DMS153 (cell line): ENCODE data around the gene GRK3.
"Not testable (repeated sequence)": the region's sequence is repeated elsewhere in the genome, so short reads cannot be mapped to it uniquely, and the experiment has no call there.

Experiments used
- DNase-seq: peaks from one replicate; lab custom pipeline; 2025; lab: John Stamatoyannopoulos, UW

GRK3 gene

GRCh38 chr22:25572708-25573171, 8.3 kb downstream of the GRK3 start:
- no peak for DNase-seq

- no peak for DNase-seq
Measured at GRCh38 chr22:25573841-25574240, 9.4 kb downstream of the GRK3 start.

DNA sequence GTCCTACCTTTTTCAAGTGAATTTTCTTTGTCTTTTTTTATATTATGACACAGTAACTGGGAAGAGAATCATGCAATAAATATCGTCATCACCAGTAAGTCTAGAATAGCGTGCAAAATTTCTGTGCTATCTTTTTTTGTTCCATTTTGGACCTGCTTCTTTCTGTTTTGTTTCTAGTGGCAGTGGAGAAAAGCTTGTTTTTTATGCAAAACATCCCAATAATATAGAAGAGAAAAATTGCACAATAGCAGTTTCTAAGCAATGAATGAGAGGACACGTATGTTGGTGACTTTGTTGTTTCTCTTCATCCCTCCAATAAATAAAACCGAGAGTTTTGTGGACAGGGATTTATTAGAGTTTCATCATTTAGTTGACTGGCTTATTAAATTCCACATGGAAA, 10.3 kb downstream of the GRK3 start:
- no peak for DNase-seq

GRCh38 chr22:25575674-25576392, 11.4 kb downstream of the GRK3 start:
- not testable (repeated sequence) for DNase-seq

DNA sequence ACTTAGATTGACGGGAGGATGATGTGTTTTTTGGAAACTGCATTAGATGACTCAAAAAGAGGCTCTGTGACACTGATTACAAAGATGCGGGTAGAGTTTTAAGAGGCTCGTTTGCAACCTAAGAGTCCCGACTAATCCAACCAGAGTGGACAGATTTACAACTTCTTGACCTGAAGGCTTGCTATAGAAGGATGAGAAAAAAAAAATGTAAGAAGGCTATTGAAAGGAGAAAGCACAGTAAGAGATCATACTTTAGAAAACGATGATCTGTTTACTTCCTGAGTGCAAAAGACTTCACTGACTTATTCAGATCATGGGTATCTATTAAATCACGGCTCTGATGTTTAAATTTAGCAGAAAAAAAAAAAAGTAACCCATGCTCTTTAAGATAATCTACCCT, 17.0 kb downstream of the GRK3 start:
- not testable (repeated sequence) for DNase-seq

- no peak for DNase-seq
Measured at GRCh38 chr22:25582946-25583345, 18.5 kb downstream of the GRK3 start.

DNA sequence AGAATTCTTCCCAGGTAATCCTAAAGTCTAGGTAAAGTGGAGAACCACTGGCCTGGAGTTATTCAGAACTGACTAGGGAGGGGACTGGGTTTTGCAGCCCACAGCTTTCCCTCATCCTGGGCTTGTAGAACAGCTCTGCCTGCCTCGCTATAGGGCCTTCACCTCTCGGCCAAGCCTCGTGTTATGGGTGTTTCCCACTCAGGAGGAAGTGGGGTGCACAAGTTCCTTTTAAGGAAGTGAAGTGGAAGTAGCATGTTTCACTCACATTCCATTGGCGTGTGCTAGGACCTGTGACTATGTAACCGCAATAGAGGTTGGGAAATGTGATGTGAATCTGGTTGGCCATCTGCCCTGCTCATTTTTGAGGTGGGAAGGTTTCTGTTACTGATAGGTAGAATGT, 20.5 kb downstream of the GRK3 start:
- DNase-seq, result not testable (repeated sequence)

- DNase-seq, result not testable (repeated sequence)
Measured at GRCh38 chr22:25589664-25590063, 25.2 kb downstream of the GRK3 start.

- DNase-seq, result not testable (repeated sequence)
Measured at GRCh38 chr22:25593323-25593722, 28.8 kb downstream of the GRK3 start.

DNA sequence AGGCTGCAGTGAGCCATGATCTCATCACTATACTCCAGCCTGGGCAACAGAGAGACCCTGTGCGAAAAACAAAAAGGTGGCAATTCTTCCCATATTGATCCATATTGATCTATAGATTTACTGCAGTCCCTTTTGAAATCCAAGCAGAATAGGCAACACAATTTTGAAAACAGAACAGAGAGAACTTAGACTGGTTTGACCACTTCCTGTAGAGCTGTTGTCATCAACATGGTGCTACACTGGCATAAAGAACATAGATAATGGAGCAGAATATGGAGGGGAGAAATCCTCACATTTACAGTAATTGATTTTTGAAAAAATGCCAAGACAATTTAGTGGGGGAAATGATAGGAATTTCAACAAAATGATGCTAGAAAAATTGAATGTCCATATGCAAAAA, 34.1 kb downstream of the GRK3 start:
- no peak for DNase-seq

DNA sequence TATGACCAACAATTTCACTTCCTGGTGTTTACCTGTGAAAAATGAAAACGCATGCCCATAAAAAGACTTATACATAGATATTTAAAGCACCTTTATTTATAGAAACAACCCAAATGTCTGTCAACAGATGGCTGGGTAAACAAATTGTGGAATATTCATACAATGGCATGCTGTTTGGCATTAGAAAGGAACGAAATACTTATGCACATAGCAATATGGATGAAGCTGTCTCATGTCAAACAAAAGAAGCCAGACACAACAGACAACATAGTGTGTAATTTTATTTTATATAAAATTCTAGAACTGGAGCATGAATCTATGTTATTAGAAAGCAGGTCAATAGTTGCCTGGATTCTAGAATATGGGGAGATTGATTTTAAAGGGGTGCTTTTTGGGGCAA, 38.0 kb downstream of the GRK3 start:
- no peak for DNase-seq

- no peak for DNase-seq
Measured at GRCh38 chr22:25602916-25603315, 38.4 kb downstream of the GRK3 start.

- DNase-seq, result not testable (repeated sequence)
Measured at GRCh38 chr22:25605146-25605545, 40.7 kb downstream of the GRK3 start.

DNA sequence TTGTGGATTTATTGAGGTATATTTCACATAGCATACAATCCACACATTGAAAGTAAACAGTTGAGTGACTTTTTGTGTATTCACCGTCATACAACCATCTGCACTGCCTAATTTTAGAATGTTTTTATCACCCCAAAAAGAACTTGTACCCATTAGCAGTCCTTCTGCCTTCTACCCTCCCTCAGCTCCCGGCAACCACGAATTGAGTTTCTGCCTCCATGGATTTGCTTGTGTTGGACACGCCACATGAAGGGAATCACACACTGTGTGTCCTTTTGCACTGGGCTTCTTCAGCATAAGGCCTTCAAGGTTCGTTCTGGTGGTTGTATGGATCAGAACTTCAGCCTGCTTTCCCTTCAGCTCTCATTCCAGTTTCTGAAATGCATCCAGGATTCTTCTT, 41.1 kb downstream of the GRK3 start:
- DNase-seq, result not testable (repeated sequence)

DNA sequence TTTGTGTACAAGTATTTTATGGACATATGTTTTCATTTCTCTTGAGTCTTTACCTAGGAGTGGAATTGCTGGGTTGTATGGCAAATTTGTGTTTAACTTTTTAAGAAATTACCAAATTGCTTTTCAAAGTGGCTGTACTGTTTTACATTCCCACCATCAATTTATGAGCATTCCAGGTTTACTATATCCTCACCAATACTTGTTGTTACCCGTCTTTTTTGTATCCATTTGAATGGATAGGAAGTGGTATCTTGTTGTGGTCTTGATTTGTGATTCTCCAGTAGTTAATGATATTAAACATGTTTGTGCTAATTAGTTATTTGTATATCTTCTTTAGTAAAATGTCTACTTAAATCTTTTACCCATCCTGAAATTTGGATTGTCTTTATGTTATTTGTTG, 46.8 kb downstream of the GRK3 start:
- DNase-seq, result not testable (repeated sequence)

- DNase-seq, result not testable (repeated sequence)
Measured at GRCh38 chr22:25613131-25613530, 48.7 kb downstream of the GRK3 start.

- not testable (repeated sequence) for DNase-seq
Measured at GRCh38 chr22:25613558-25613957, 49.1 kb downstream of the GRK3 start.

DNA sequence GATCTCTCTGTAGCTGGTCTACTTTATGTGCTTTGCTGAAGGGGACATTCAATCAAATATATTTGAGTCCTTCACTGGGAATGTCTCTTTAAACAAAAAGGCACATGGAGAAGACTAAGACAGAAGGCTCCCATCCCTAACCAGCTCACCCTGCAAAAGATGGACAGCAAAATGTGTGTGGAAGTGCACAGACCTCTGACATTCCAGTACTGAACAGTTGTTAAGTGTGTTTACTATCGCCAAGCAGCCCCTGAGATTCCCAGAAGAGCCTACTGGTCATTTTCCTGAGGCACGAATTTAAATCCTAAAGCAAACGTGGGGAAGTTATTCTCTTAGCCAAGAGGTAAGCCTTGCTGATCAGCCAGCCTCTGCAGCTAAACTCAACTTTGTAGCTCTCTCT, 50.3 kb downstream of the GRK3 start:
- not testable (repeated sequence) for DNase-seq

DNA sequence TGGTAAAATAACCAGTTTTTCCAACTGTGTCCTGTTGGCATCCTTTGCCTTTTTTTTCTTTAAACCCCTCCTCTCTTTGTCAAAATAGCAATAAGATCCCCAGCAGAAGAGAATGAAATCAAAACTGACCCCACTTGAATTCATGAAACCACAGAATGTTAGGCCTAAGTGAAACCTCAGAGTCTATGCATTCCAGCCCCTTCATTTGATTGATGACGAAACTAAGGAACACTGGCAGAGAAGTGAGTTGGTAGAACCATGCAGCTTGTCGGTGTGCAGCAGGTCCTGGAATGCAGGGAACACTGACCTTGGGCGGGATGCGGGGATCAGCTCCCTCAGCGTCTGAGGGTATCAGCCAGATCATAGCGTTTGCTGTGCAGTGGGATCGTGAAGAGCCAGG, 57.5 kb downstream of the GRK3 start:
- no peak for DNase-seq

DNA sequence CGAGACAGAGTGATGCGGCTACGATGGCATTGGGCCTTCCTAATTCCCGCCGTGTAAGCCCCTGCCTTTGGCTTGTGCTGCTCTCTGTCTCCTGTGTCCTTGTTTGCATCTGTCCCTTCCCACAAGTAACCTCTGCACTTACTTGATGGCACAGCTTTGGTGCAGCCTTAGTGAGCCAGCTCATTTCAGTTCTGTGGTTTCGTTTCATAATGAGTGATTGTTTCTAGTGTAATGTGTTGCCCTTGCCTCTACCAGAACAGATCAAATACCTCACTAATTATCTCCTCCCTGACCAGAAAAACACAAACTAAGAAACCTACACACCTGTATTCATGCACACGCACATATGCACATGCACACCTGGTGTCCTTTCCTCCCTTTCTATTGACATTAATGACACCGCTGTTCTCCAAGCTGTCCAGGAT, 58.8 kb downstream of the GRK3 start:
- no peak for DNase-seq

GRCh38 chr22:25623851-25624250, 59.4 kb downstream of the GRK3 start:
- no peak for DNase-seq

DNA sequence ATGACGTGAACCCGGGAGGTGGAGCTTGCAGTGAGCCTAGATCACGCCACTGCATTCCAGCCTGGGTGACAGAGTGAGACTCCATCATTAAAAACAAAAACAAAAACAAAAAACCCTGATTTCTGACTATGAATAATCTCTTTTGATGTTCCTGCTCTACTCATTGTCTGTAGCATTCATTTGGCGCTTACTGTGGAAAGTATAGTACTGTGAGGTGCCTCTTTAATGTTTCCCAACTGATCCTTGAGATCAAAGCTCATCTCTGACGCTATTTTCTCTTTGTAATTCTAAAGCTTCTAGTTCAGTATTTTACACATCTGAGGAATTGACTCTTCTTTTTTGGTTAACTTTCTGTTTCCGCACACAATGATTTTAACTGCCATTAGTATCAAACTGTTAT, 60.0 kb downstream of the GRK3 start:
- no peak for DNase-seq

GRCh38 chr22:25625747-25626623, 61.5 kb downstream of the GRK3 start:
- DNase-seq, result not testable (repeated sequence)
